Measurements from ENCODE around the gene CRLF1.

DNA sequence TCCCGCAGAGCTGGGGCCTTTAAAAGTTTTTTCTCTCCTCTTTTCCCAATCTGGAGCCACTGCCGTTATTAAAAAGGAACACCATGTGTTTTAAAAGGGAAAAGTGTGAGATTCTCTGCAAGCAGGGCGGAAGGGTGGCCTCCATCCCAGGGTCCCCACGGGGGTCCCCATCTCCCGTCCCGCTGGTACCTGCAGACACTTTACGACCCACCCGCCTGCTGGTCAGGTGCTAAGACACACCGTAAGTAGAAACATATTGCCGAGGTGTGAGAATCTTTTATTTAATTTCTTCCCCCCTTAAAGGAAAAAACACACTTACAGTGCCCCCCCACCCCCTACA lies 1.8 kb downstream of the CRLF1 start:
- TF ChIP-seq, protein P1, sequence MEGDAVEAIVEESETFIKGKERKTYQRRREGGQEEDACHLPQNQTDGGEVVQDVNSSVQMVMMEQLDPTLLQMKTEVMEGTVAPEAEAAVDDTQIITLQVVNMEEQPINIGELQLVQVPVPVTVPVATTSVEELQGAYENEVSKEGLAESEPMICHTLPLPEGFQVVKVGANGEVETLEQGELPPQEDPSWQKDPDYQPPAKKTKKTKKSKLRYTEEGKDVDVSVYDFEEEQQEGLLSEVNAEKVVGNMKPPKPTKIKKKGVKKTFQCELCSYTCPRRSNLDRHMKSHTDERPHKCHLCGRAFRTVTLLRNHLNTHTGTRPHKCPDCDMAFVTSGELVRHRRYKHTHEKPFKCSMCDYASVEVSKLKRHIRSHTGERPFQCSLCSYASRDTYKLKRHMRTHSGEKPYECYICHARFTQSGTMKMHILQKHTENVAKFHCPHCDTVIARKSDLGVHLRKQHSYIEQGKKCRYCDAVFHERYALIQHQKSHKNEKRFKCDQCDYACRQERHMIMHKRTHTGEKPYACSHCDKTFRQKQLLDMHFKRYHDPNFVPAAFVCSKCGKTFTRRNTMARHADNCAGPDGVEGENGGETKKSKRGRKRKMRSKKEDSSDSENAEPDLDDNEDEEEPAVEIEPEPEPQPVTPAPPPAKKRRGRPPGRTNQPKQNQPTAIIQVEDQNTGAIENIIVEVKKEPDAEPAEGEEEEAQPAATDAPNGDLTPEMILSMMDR (IDR thresholded peaks at IDR 0.05): no peak
- no peak for TF ChIP-seq POLR2A (IDR thresholded peaks at IDR 0.05)

All from adrenal gland (tissue), 5 donors.